Measurements from ENCODE around the gene P2RX6.
"Not testable (repeated sequence)": the region's sequence is repeated elsewhere in the genome, so short reads cannot be mapped to it uniquely, and the experiment has no call there.

The P2RX6 gene

DNA sequence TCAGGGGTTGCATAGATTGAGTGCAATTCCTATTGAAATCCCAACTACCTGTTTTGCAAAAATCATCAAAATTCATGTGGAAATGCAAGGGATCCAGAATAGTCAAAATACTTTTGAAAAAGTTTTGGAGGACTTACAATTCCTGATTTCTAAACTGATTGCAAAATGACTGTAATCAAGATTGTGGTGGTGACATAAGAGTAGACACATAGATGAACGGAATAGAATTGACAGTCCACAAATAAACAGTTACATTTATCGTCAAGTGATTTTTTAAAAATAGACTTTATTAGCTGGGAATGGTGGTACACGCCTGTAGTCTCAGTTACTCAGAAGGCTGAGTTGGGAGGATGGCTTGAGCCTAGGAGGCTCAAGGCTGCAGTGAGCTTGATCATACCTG, 20.0 kb downstream of the P2RX6 start:
- no peak for DNase-seq

DNA sequence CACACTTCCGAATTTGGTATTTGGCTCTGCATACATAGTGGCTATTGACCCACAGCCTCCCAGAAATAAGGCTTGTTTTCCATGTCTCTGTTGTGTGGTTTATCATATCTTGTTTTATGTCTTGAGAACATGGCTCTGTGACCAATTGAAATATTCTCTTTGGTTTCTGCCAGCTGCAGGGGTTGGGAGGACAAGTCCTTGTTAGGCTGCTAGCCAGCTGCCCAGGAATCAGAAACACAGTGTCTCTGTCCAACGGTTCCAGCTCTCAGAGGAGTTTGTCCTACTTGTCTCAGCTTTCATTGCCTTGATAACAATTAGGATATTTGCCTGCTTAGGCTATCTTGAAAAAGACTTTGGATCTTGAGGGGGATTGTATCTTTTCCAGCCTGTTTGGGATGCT, 23.4 kb downstream of the P2RX6 start:
- peak; percentile 20 for DNase-seq

DNA sequence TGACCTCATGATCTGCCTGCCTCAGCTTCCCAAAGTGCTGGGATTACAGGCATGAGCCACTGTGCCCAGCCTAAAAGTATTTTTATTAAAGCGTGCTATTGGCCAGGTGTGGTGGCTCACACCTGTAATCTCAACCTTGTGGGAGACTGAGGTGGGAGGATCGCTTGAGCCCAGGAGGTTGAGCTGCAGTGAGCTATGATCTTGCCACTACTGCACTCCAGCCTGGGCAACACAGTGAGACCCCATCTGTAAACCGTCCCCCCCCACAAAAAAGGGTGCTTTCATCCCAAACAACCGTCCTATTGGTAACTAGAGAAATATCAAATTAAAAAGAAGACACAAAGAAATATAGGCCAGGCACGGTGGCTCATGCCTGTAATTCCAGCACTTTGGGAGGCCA, 24.2 kb downstream of the P2RX6 start:
- not testable (repeated sequence) for DNase-seq

DNA sequence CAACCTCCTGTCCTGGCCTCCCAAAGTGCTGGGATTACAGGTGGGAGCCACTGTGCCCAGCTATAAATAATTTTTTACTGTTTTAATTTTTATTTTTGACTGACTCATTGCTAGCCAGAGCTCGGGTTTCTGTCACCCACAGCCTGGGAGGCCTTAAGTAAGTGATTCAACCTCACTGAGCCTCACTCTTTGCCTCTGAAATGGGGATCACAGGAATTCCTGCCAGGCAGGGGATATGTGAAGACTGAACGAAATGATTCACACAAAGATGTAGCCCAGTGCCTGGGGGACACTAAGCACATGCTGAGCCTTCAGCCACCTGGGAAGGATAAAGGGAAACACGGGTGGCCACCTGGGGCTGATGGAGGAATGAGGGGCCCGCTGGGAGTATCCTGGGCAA, 27.0 kb downstream of the P2RX6 start:
- no peak for DNase-seq

DNA sequence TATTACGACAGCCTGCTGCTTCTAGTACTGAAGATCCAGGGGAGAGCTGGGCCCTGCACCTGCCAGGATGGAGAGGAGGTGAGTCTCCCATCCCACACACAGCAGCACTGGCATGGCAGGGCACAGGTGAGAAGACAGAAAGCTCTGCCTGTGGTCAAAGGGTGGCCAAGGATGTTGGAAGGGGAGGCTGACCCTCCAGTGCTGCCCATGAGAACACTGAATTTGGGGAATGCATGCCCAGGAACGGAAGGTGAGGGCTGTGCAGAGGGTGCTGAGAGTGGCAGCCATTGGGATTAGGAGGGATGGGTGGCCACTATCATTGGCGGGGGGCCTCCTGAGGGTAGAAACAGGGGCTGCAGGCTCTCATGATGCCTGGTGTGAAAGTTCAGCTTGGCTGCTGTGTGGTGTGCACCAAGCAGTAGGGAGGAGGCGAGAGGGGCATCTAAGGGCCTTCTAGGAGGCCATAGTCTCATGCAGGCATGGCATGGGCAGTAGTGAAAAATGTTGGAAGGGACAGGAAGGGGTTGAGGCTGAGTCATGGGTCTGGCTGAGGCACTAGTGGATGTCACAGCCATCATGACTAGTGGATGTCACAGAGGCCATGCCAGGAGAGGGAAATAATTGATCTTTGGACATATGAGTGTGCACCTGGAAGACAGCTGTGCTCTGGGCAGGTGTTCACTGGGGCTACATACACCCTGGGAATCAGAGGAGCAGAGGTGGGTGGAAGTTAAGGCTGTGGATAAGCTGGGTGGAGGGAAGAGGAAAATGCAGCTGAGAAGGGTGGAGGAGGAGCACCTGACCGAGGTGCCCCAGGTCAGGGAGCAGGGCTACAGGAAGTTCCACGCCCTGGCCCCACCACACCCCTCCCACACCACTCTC, 28.3 kb downstream of the P2RX6 start:
- DNase-seq = no peak

DNA sequence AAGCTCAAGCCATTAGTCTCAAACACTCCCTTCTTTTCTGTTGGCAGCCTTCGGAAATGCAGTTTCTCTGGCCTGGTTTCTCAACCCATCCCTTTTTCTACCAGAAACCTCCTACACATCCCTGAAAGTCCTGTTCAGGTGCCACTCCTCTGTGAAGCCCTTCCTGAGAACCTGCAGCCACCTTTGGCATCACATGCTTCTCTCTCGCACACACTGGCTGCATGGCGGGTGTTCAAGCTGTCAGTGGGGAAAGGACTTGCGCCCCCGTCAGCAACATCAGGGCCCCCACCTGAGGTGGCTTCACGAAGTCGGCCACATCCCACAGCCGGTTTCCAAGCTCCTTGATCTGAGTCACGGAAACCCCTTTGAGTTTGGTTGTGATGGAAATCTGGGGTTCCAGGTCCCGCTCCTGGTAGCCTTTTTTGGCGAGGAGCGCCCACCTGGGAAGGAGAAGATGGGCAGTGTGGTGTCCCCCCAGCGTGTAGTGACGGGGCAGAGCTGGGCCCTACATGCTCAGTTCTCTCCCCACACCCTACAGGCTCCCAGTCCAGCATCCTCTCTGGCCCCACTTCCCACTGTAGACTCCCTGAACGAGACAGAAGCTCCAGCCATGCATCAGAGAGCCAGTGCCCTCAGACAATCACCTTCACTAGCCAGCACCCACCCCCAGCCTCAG, 29.0 kb downstream of the P2RX6 start:
- no peak for DNase-seq

DNA sequence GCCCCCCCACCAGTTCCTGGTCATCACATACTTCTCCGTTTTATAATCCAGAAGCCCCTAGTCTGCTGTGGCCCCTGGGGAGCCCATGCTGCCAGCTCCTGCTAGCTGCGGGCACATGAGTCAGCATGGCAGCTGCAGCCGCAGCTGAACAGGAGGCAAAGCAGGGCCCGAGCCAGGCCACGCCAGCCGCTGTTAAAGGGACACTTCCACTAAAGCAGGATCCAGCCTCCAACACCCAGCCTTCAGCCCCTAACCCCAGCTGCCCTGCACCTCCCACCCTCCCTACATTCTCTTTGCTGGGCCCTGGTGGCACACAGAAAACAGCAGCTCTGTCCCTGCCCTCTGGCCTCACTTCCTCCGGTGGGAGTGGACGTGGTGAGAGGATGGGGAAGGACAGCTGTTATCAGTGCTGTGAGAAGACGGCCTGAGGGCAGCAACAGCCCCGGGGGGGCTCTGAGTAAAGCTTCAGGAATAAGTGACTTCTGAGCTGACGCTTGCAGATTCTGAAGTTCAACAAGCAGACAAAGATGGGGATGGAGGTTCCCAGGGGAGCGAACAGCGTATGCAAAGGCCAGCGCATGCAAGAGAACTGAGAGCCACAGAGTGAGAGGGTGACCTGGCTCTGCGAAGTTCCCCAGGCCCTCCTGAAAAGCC, 30.1 kb downstream of the P2RX6 start:
- peak; percentile 69 for DNase-seq

DNA sequence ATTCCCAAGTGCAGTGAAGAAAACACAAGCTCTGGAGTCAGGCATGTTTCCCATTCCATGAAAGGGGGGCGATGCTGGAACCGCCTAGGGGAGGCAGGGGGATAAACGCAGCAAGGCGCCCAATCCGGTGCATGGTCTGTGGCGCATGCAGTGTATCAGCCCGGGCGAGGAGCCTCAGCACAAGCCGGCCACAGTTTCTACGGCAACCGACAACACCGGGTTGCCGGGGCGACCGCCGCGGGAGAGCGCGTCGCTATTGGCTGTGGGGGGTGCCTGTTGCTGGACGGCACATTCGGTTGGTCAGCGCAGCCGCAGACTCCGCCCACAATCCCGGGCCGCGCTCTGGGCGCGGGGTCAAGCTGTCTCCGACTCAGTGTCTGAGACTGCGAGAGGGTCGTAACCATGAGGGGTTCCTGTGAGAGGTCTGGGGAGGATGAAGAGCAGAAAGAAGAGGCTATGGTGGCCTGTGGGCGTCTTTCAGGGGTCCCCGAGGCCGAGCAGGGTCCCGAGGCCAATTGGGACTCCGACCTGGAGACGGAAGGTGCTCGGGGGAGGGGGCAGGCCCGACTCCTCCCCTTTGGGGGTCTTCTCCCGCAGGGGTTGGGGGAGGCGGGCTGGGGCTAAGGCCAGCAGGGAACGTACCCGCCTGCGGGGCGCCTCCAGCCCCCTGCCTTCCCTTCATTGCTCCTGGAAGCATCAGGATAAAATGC, 30.8 kb downstream of the P2RX6 start, which contains the start of gene LRRC74B:
Gene LRRC74B, plus strand, starts transcription at position 362 of the 710 bp plus-strand sequence. Its CDS starts 41 bp downstream, at position 403.
- peak; percentile 93 for DNase-seq

DNA sequence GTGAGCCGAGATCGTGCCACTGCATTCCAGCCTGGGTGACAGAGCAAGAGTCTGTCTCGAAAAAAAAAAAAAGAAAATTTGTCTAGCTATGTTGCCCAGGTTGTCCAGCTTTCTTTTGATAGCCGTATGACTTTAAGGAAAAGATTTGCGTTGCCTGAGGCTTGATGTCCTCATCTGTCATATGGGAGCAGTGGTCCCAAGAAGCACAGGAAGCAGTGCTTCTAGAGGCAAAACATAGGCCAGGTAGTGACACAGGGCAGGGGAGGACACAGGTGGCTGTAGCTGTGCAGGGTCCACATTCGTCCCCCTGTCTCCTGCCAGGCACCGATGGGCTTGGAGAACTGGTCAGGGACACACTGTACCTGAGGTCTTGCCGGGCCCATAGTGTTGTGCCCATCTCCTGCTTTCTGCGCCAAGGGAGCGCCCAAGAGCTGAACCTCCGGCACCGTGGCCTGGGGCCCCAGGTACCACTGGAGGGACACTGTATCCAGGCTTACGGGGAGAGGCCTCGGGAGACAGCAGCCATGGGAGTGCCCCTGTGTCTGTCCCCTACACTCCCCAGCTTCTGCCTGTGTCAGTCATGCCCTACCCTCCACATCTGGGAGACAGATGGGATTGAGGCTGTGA, 32.2 kb downstream of the P2RX6 start:
- no peak for DNase-seq

DNA sequence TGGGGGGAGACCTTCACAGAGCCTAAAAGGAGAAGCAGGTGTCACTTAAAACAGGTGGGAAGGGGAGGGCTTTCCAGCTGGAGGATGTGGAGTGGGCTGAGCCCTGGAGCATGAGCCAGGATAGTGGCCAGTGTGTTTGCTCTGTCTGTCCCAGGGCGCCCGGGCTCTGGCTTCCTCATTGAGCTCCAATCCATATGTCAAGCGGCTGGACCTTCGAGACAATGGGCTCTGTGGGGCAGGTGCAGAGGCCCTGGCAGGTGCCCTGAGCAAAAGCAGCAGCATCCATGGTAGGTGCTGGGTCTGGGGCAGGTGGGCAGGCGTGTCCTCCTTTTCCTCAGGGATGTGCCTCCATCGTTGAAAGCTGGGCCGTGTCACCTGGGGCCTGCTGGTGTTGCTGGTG, 32.8 kb downstream of the P2RX6 start:
- no peak for DNase-seq

DNA sequence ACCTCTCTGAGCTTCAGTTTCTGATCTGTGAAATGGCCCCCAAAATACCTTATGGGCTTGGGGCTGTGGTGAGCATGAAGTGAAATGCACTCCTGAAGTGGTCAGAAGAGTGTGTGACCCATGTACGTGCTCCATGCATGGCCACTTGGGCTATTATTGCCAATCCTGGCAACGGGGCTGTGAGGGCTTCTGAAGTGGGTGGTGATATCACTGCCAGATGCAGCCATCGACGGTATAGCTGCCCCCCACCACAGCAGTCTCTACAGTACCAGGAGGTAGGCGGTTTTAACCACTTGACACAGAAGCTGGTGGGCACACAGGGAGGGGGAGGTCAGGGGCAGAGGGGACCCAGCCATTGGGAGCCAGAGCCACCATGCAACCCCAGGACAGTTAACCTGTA, 33.5 kb downstream of the P2RX6 start:
- not testable (repeated sequence) for DNase-seq

DNA sequence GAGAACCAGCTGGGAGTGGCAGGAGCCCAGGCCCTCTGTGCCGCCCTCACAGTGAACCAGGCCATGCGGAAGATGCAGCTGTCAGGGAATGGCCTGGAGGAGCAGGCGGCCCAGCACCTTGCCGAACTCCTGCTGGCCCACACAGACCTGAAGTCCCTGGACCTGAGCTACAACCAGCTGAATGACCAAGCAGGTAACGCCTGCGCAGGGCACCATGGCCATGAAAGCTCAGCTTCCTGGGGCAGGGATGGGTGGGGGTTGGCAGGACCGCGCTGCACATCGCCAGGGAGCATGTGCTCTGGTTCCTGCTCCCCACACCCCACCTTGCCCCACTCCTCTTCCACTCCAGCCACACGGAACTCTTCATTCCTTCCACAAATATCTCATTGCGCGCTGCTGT, 34.0 kb downstream of the P2RX6 start:
- not testable (repeated sequence) for DNase-seq

DNA sequence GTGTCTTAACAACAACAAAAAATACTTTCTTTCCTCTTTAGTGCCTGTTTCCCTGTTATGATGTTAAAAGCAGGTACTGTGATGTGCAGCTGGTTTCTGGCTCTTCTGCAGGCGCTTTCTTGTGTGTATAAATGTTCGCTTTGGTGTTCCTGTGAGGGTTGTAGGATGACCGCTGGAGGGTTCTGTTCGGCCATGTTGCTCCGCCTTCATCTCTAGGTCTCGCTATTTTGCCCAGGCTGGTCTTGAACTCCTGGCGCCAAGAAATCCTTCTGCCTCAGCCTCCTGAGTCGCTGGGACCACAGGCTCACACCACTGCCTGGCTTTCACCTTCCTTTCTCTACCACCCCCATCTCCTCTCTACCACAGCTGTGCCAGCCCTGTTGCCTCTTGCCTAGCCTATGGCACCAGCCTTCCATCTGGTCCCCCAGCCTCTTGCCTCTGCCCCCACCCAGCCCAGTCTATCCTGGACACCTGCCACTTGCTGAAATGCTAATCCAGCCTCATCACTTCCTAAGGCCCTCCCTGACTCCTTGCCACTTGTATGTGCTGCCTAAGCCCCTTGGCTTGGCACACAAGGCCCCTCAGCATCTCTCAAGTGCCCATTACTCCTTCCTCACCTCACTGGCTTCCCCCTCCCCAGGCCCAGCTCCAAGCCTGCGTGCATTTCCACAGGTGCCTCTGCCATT, 36.3 kb downstream of the P2RX6 start:
- no peak for DNase-seq

DNA sequence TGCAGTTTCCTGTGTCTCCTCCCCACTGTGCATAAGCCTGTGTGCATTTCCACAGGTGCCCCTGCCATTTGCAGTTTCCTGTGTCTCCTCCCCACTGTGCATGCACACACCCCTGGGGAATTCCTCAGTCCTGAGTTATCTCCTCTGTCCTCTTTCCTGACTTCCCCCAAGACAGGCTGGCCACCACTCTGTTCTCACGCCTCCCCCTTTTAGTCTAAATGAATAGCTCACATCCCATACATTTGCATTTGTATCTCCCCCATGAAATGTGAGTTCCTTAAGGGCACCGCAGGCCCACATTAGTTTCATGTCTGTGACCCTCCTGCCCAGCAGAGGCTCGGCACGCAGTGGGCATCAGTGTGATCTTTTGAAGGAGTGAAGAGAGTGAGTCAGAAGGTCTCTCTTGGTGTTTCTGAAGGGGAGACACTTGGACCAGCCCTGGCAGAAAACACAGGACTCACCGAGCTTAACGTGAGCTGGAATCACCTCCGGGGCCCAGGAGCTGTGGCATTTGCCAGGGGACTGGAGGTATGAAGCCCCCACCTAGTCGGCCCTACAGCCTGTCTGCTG, 37.0 kb downstream of the P2RX6 start:
- DNase-seq = no peak

DNA sequence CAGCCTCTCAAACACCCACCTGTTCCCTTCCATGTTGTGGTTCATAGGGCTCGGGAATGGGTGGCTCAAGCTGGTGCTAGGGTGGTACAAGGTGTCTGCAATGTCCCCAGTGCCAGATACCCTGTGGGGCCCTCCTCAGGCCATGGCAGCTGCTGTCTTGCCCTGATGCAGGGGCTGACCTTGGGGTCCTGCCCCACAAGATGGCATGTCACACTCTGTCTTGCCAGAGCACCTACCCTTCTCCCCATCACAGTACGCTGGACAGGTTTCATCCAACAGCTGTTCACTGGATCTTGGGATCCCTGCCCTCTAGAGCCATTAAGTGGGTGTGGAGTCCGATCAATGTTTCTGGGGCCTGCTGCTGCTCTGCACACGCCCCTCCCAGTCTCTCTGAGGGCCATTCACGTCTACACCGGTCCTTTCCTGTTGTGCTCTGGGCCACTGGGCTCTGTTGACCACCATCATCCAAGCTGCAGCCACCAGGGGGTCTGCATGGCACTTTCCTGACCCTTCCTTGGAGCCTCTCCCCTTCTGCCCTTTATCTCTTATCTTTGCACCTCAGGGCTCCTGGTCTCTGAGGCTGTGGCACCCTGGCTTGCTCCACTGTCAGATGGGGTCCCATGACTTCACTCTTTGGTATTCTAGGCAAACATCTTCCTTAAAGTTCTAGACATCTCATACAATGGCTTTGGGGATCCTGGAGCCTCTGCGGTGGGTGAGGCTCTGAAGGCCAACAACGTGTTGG, 37.9 kb downstream of the P2RX6 start:
- no peak for DNase-seq

DNA sequence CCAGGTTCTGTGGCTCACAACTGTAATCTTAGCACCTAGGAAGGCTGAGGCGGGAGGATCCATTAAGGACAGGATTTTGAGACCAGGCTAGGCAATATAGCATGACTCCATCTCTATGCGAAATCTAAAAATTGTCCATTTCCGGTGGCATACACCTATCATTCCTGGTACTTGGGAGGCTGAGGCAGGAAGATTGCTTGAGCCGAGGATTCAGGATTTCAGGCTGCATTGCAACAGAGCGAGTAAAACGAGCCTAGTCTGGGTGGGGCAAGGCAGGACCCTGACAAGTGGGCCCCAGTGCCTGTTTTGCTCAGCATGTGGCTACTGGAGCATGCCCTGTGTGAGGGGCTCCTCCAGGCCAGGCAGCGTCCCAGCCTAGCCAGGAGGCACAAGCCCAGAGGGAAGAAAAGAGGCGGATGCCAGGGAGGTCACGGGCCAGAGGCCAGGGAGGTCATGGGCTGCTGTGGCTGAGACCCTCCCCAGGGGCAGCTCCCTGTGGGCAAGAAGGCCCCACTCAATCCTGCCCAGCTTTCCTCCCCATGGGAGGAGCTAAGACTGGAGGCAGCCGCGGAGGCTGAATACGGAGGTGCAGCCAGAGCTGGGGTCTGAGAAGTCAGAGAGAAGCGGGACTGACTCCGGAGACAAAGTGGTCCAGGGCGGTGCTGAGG, 39.2 kb downstream of the P2RX6 start:
- no peak for DNase-seq

DNA sequence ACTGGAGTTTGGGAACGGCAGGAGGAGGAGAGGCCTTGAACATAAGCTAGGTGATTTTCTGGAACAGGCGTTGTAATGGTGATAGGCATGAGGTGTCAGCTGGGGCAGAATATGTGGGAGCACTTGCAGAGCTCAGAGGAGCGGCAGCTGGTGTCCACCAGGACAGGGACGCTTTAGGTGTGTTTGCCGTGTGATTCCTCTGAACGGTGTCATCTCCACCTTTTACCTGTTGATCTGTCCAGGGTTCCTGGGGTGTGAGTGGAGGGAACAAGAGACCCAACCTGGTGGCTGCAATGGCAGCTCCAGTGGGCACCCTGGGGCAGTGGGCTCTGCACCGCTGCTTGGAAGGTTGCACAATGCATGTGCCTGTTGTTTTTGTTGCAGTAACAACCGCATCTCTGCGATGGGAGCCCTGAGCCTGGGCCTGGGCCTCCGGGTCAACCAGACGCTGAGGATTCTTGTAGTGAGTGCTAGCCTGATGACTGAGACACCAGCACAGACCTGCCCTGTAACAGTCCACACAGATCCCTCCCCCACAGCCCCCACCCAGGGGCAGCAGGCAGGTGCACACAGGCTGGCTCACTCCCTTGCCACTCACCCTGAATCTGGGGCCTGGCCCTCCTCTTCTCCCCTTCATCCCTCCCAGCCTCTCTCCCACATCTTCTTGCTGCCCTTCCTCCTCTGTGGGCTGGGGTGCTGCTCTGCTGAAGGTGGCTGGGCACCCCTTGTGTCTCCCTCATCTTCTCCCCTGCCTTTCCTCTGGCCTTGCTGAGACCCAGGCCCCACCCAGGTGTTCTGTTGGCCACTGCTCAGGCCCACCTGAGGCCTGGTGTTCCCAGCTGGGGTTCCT, 40.0 kb downstream of the P2RX6 start:
- DNase-seq = no peak

DNA sequence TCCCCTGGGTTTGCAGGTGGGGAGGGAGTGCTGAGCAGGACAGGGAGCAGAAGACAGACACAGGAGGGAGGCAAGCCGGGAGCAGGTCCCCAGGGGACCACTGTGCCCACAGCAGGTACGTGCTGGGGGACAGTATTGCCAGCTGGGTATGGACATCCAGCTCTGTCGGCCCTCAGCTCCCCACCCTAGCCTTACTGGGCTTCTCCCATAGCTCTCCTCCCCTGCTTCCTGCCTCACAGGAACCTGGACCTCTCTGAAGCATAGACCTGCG, 40.5 kb downstream of the P2RX6 start:
- DNase-seq = no peak

DNA sequence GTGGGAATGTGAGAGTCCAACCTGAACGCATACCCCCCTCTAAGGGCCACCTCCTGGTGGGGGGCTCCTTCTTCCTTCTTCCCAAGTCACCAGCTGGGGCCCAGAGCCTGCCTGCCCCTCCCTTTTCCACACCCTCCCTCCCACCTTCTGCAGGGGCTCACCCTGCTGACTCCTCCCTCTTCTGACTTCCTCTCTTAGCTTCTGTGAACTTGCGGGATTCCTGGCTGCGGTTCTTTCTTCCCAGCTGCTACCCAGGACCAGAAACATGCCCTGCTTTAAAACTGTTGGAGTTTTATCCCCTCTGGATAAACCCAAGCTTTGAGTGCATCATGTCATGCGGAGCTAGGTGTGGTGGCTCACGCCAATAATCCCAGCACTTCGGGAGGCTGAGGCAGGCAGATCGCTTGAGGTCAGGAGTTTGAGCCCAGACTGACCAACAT, 40.9 kb downstream of the P2RX6 start:
- no peak for DNase-seq
